AG08396 (cell line): ENCODE results near the gene BCLAF1.
"Not testable (repeated sequence)": the region's sequence is repeated elsewhere in the genome, so short reads cannot be mapped to it uniquely, and the experiment has no call there.

Source experiments
- DNase-seq: peaks from one replicate; pipeline ENCODE4 v3.0.0; 2012; ENCODE audit warnings: low spot score, mixed read lengths

The BCLAF1 gene

DNA sequence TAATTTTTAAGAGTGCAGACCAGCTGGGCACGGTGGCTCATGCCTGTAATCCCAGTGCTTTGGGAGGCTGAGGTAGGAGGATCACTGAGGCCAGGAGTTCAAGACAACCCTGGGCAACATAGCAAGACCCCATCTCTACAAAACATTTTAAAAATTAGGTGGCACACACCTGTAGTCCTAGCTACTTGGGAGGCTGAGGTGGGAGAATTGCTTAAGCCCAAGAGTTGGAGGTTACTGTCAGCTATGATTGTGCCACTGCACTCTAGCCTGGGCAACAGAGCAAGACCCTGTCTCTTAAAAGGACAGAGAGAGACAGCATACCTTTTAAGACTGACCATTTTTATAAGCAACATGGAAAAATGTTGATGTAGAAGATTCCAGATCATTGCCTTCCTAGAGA, 18.8 kb upstream of the BCLAF1 start:
- DNase-seq: not testable (repeated sequence)

DNA sequence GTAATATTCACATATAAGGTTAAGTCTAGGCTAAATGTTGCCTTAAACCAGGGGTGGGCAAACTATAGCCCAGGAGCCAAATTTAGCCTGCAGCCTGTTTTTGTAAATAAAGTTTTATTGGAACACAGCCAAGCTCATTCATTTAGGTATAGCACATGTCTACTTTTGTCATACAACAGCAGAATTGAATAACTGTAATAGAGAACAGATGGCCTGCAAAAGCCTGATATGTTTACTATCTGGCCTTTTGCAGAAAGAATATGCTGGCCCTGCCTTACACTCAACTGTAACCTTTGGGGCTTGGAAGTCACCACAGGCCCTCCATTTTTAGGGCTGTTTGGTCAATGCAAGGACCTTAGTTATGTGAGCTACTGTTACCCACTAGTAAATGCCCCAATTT, 17.7 kb upstream of the BCLAF1 start:
- DNase-seq: no peak

DNA sequence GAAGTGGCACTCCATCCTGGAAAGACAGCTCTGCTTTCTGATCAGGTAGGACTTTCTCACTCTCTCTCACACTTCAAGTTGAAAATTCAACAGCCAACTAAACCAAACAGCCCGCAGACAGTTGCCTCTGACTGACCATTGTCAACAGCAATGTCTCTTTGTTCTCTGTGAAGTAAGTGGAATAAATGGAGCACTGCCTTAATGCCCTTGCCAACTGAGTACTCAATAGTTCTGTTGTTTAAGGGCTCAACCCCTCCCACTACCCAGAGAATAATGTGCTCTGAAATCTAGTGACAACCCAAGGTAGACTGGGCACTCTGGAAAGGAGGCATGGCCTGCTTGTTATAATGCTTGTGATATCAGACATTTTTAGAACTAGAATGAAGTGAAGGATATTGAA, 16.8 kb upstream of the BCLAF1 start:
- DNase-seq: no peak

DNA sequence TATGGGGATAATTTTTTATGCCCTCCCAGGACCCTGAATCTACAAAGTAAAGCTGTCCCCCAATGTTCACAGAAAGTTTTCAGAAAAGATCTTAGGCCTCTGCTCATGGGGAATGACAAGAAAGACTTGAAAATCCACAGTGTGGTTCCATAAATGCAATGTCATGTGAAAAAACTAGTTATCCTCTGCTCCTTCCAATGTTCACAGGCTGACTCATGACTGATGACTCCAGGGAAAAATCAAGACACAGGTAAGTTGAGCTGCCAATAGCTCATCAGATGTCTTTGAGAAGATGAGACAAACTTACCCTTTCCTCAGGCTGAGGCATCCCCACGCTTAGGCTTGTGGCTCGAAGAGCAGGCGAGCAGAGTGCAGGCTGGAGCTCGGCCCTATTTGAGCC, 14.8 kb upstream of the BCLAF1 start:
- no peak for DNase-seq

DNA sequence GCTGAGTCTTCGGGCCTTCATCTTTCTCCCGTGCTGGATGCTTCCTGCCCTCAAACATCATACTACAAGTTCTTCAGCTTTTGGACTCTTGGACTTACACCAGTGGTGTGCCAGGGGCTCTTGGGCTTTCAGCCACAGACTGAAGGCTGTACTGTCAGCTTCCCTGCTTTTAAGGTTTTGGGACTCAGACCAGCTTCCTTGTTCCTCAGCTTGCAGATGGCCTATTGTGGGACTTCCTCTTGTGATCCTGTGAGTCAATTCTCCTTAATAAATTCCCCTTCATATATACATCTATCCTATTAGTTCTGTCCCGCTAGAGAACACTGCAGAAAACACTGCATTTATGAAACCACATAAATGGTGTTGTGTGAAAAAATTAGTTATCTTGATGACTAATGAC, 13.9 kb upstream of the BCLAF1 start:
- no peak for DNase-seq

DNA sequence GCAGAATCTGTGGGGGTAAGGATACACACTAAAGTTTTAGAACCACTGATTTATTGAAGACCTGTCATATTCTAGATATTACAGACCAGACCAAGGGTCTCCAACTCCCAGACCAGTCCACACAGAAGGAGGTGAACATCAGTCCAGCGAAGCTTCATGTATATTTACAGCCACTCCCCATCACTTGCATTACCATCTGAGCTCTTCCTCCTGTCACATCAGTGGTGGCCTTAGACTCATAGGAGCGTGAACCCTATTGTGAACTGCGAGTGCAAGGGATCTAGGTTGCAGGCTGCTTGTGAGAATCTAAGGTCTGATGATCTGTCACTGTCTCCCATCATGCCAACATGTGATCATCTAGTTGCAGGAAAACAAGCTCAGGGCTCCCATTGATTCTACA, 5.0 kb upstream of the BCLAF1 start:
- no peak for DNase-seq

DNA sequence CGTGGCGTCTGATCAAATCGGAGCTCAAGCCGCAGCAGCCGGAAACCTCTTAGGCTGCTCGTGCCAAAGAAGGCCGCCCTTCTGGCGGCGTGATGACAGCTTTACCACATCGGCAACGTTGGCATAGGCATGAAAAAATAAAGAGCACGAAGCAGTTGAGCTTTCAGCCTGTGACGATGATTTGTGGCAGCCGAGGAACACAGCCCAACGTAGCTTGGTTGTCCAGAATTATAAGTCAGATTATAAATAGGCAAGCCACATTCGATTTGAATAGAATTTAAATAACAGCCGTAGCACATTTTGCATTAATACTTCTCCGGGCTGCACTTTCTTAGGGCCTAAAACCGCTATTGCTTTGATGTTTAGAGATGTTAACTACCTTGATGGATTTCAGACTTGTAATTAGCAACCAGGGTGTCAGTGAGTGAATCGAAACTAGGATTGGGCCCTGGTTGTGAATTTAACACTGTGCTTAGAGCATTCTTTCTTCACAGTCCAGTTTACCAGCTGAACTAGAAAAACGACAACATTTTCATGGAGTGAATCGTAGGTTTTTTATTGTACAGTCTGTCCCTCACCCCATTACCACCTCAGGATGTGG, 864 bp upstream of the BCLAF1 start:
- peak; percentile 67 for DNase-seq

DNA sequence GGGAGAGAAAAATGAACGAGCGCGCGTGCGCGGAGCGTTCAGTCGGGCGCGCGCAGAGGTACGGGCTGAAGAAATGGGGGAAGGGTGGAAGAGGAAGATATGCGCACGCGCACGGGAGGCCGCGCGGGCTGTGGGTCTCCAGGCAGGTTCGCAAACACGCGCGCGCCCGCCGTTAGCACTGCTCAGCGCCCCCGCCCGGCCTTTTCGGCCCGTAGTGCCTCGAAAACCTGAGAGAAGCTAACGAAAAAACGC, 393 bp downstream of the BCLAF1 start:
- peak; percentile 89 for DNase-seq

DNA sequence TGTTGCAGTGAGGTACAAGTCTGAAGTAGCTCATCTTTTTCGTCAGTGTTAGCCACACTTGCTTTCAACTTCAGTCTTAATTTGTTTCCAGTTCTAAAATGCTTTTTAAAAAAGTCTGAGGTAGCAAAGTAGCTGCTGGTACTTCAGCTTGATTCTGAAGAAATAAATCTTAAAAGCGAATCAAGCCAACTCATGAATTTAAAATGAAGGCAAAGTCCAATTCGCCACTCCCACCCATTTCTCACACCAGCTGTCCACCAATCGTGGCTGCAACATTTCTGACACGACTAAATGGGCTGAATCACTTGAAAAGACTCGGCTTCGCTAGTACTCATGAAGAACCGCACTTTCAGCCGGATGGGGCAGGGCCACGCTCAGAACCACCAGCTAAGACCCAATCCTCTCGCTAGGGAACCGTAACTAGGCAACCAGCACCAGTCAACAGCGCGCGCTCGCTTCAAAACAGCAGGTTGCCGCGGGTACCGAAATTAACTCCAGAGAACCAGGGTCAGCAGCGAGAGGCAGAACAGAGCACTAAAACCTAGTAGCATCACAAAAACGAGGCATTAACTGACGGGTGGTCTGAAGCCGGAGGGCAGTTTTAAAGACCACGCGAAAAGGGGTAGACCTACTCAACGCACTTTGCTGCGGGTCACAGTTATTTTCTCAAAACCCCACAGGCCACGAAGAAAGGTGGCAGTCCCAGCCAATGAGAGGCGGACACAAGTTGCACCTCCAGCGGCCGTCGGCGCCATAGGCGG, 900 bp downstream of the BCLAF1 start:
- DNase-seq: peak; percentile 82

DNA sequence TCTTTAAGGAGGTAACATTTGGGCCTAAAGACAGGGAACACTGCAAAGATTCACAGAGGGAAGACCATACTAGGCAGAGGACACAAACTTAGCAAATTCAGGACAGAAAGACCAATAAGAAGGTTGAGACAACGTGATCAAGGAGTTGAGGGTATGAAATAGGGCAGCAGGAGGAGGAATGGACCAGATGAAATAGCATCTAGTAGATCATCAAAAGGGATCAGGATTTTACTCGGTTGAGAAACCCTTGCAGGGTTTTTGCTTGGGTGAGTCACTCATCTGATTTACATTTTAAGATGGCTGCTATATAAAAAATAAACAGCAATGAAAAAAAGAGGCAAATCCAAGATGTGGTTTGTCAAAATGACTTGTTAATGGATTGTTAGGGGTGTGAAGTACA, 4.7 kb downstream of the BCLAF1 start:
- DNase-seq: peak; percentile 22

DNA sequence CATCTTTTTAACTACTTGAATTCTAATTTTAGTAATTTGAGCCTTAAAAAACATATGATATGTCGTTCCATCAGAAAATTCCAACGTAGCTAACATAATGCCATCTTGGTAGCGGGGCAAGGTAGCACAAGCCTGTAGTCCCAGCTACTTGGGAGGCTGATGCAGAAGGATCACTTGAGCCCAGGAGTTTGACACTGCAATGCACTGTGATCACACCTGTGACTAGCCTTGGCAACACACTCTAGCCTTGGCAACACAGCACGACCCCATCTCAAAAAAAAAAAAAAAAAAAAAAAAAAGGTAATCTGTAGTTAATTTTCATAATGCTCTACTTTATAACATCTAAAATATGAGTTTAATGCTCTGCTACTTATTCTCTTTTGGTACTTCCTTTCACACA, 6.7 kb downstream of the BCLAF1 start:
- no peak for DNase-seq

DNA sequence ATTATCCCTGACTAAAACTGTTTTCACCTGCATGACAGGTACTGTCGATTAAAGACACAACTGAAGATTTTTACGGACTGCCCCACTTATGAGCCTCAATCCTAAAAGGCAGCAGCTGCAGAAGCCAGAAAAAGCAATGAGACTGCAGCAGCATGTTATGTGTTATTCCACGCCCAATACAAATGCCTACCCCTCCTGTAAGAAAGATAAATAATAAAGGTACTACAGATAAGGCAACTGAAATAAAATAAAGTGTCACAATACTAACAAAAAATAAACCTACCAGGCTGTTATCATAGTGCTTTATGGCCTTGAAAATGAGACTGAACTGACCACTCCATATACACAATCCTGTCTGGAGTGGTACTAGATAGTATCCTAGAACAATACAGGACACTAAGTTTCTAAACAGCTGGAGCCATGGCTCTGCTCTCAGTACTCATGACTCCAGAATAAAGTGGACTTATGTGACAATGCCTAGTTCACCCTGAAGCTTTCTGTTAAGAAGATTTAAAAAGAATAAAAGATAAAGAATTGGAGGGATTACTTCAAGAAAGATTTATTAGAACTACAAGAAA, 9.5 kb downstream of the BCLAF1 start:
- no peak for DNase-seq

DNA sequence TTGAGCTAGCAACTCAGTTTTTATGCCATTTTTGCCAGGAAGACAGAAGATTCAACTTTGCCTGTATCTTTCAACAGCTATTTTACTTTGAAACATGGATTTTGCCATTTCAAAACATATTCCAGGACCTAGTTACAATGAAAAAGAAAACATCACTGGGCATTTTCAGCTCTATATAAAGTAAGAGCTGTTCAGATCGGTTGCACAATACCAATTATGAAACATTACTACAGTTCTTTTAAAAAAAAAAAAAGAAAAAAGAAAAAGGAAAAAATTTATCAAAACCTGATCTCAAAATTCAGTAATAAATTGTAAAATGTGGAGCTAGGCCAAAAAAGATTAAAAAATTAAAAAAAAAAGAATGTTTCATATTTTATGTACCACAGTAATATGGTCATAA, 15.6 kb downstream of the BCLAF1 start:
- DNase-seq: no peak

DNA sequence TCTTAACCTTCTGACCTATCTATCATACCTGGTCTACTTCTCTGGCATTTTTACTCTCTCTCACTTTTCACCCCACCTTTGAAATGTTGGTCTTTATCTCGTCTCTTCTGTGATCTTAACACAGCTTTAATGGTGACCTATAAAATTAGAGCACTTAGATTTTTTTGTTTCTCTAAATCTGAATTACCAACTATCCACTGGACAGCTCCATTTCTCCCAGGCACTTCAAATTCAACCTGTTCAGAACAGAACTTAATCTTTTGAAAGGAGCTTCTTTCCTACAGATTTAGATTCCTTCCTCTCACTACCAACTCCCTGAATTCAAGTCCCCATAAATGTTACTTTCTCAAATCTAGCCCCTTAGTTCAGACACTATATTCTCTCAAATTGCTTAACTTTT, 24.5 kb downstream of the BCLAF1 start:
- no peak for DNase-seq

DNA sequence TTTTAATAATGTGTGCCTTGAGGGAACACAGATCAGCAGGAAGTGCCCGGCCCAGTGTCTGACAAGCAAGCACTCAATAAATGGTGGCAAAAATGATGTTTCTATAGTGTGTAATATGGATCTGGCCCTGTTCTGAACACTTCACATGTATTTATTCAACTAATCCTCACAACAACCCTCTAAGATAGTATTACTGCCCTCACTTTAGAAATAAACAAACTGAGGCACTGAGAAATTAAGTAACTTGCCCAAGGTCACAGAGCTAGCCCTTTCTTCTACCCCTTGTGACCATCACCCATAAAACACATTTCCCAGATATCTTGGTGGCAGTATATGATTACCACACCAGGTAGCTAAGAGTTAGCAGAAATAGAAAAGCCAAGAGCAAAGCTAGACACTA, 26.7 kb downstream of the BCLAF1 start:
- no peak for DNase-seq

DNA sequence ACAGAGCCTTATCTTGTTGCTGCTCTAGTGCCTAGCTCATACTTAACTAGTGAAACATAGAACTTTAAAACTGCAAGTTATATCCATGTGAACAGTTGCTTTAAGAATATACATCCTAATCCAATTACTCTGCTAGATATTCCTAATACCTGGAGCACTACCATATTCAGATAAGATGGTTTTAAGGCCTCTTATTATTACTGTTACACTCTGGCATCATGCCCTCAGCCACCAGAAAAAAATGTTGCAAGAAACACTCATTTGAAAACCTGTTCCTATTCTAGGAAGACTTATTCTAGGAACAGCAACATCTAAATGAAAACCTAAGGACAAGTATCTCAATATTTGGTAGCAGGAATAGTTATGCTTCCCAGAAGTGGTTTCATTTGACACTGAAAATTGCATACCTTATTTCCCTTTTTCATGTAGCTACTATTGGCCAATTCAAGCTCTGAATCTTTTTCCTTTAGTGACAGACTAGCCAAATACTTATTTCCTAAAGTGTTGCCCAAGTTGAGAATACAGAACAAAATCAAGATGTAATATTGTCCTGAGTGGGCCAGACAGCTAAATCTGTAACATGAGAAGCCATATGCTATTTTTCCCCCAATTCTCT, 34.7 kb downstream of the BCLAF1 start:
- DNase-seq: no peak

DNA sequence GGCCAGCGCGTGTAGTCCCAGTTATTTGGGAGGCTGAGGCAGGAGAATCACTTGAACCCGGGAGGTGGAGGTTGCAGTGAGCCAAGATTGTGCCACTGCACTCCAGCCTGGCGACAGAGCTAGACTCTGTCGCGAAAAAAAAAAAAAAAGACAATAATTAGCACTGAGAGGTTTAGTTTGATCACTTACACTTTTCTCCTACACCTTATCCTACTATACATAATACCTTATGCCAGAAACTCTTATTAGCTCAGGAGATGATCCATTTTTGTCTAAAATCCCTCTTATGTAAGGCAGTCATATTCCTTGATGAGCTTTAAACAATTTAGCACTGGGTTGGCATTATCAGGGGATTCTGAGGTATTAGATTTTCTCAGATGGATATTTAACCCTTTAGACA, 35.9 kb downstream of the BCLAF1 start:
- no peak for DNase-seq

DNA sequence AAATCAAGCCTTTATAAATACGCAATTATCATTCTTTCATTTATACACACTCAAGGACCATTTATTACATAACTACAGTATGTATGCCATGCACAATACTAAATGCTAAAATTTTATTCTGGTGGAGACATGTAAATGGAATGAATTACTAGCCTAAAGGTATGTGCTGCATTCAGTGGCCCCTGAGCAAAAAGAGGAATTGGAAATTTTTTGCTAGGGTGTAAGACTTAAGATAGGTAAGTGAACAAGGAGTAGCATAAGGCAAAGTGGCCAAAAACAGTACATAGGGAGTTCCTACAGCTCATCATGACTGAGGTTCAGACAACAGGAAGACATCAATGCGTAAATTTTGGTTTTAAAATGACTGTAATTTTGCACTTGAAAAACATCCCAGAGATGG, 37.2 kb downstream of the BCLAF1 start:
- no peak for DNase-seq

DNA sequence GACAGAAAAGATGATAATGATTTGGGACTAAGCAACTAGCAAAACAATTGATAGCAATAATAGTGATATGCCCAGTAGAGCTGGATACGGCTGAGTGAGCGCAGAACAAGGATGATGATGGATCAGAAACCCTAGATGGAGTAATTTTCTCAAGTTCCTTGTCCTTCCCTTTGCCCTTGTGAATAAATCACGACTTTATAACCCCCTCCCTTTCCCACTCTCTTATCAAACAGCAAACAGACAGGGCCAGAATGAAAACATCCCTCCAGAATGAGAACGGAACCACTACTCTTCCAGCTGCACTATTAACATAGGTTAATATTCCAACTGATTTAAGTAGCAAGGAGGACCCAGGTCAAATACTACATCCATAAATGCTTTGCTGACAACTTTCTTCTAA, 38.3 kb downstream of the BCLAF1 start:
- DNase-seq: no peak

DNA sequence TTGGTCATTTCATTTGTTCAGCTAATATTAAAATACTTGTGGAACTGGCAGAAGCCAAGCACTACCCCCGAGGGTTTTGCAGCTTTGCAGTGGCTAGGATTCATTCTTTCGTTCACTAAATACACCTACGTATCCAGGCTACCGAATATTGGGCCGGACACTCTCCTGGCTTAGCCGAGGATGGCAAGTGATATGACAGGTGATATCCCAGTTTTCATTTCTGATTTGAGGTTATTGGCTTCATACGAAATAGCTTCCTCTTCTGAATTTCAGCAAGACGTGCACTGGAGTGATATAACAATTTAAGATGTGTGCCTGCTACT, 39.0 kb downstream of the BCLAF1 start:
- no peak for DNase-seq

DNA sequence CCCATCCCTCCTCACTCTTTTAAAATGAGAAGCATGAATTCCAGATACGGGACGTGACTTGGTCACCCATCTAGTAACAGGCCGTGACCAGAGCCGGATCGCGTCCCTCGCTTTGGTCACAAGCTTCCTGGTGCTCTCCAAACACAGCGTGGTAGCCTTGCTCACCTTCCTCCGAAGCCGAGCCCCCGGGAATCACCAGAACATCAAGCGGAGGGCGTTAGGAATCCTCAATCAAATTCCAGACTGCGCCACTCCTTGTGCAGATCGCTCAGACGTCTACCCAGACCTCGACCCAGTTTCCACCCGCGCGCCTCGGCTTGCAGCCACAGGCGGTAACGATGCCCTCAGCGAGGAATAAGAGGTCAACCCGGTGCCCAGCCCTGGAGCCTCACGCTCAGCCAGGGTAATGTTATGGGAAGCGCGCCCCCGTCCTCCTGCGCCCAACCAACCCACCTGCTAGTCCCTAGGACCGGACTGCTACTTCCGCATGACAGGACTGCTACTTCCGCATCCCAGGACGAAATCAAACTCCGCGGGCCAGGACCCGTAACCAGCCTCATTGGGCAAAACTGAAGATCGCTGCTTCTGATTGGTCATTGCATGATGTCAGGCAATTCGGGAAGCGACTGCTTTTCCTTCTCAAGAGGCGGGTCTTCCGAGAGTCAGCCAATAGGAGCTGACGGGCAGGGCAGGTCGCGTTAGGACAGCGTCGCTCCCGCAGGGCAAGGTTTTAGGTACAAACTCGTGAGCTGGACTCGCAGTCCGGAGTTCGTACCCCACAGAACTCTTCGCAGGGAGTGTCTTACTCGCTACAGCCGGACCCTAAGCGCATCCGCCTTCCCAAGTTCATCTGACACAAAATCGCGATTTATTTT, 39.6 kb downstream of the BCLAF1 start, which contains the start of gene MTFR2:
Gene MTFR2, minus strand, starts transcription at position 501 of the 875 bp plus-strand sequence. CDS start 1,212 bp downstream, outside the sequence.
- DNase-seq: peak; percentile 96

DNA sequence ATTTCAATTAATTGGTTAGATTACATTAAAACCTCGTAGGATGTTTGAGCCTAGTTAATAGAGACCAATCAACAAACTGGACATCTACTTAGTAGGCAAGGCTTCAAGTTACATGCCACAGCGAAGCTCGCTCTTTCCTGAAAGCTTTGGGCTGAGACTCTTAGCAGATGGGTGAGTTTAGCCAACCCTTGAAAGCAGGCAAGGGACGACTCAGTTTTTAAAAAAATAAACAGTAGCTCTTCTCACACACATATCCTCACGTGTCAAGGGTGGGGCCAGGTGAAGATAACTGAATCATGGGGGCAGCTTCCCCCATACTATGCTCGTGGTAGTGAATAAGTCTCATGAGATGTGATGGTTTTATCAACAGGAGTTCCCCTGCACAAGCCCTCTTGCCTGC, 40.3 kb downstream of the BCLAF1 start:
- no peak for DNase-seq
